Esophagus muscularis mucosa (tissue), 4 donors: ENCODE measurements around the gene CRACR2B. TPM values are rescaled to one million over a fixed set of nuclear protein-coding genes. Genes with fewer than 3 reads are reported as not detected.

ENCODE experiments used
- DNase-seq: peaks from one replicate; pipeline ENCODE4 v3.0.0-alpha.2; 2017; ENCODE audit errors: extremely low spot score
- H3K27ac ChIP-seq, 4 donors: fragments of 200-600 bp; sonication (generic); replicated peaks in 1 of 4; 1 replicate in 3 of 4; 2 replicates in 1 of 4; pipeline ENCODE4 v1.5.1; 2016 to 2019; ENCODE audit warnings: mild to moderate bottlenecking in 1 of 4
- H3K27me3 ChIP-seq, 4 donors: fragments of 200-600 bp; sonication (generic); one replicate each; pipeline versions ENCODE4 v1.5.1 to v1.6.0; 2016 to 2019
- H3K36me3 ChIP-seq, 4 donors: fragments of 200-600 bp; sonication (generic); one replicate each; pipeline ENCODE4 v1.5.1; 2016 to 2019
- H3K4me1 ChIP-seq, 4 donors: fragments of 200-600 bp; sonication (generic); one replicate each; pipeline ENCODE4 v1.5.1; 2016 to 2019
- H3K4me3 ChIP-seq, 4 donors: fragments of 200-600 bp; sonication (generic); 1 replicate in 2 of 4; 2 replicates in 2 of 4; pipeline ENCODE4 v1.5.1; 2016 to 2019; ENCODE audit warnings: mild to moderate bottlenecking in 4 of 4, moderate library complexity in 1 of 4
- H3K9me3 ChIP-seq, 4 donors: fragments of 200-600 bp; sonication (generic); 1 replicate in 3 of 4; 2 replicates in 1 of 4; pipeline ENCODE4 v1.5.1; 2016 to 2019
- EP300 ChIP-seq: sonication (generic); formaldehyde crosslinking; IDR thresholded peaks from one replicate; pipeline ENCODE4 v1.6.1; 2017; ENCODE audit warnings: antibody characterized with exemption
- POLR2A ChIP-seq: fragments of 450-650 bp; IDR thresholded peaks from one replicate; pipeline ENCODE4 v1.6.1; 2017; ENCODE audit warnings: antibody characterized with exemption, moderate library complexity, mild to moderate bottlenecking, low read depth
- POLR2AphosphoS5 ChIP-seq, 2 donors: sonication (generic); formaldehyde crosslinking; IDR thresholded peaks; one replicate each; pipeline ENCODE4 v1.6.1; 2017; ENCODE audit warnings: antibody characterized with exemption in 2 of 2
- WGBS: methylation state at CpG from one replicate; pipeline ENCODE4 v1.1.5; 2018; 5-methylcytosine and 5-hydroxymethylcytosine counted together
- intact Hi-C: fragments of 100-400 bp; cut with DNase I; formaldehyde crosslinking; loops from one replicate; pipeline ENCODE4 v1.15.1; 2023
- total RNA-seq, 4 donors: library from RNA; depleted of rRNA; stranded (reverse); fragments of >200 nt; gene quantifications; one replicate each; pipeline versions ENCODE4 v1.1.0 to v1.2.1, GENCODE V29; 2016
- TF ChIP-seq, protein P1 (sequence below), 3 experiments: fragments of 200-600 bp in 2 of 3; fragments of 450-650 bp in 1 of 3; sonication (generic) in 2 of 3; IDR thresholded peaks; one replicate each; pipeline ENCODE4 v1.5.1; 2017 to 2019; ENCODE audit warnings: antibody characterized with exemption in 3 of 3, mild to moderate bottlenecking in 2 of 3, moderate library complexity in 1 of 3

The CRACR2B gene
- total RNA-seq, 4 donors from 2014 or later, result 5.3 to 8.4 (median 7.0) TPM

DNA sequence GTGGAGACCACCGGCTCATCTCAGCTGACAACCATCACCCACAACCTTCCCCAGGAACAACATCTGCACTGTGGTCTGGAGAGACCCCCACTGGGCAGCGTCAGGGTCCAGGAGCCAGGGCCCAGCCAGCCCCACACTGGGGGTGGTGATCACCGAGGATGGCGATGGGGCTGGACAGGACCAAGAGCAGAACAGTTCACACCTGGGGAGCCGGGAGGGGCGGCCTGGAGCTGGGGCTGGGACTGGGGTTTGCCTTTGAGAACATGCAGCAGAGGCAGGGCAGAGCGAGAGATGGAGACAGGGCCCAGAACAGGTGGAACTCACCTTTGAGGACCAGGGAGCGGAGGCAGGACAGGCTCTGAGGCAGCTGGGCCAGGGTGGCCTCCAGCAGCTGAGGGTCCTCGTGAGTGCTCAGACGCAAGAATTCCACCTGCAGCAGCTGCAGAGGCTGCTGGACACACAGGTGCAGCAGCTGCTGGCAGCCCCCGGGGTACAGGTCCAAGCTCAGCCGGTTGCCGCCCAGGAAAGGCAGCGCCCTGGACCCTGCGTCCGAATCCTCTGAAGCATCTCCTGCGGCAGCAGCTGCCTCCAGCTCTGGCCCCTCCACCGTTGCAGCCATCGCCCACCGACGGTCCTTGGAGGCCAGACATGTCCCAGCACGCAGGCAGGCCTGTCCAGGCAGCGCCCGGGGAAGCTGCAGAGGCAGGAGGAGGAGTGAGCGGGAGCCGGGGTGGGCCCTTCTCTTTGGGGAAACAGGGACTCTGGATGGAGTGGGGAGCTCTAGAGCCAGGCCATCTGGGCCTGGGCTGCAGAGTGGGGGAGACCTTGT is 23.7 kb upstream of the CRACR2B start:
- peaks cover 14 to 43% (median 39%) of the 10 kb centered on the region in 4 donors for H3K36me3 ChIP-seq
- intact Hi-C loops, result no loop called here
- peak overlapping the region; percentile 63 to 75 (median 68) for H3K4me3 ChIP-seq
- peaks cover 31 to 44% (median 38%) of the 10 kb centered on the region in 4 donors for H3K4me1 ChIP-seq
- no peaks in the 10 kb centered on the region for H3K27me3 ChIP-seq
- no peak for DNase-seq
- 44% methylated on average over 10 of the region's 26 CpGs for WGBS
- TF ChIP-seq EP300, result no peak
- TF ChIP-seq POLR2AphosphoS5 (IDR thresholded peaks at IDR 0.05), result no peak
- no peak for TF ChIP-seq POLR2A
- TF ChIP-seq, protein P1, sequence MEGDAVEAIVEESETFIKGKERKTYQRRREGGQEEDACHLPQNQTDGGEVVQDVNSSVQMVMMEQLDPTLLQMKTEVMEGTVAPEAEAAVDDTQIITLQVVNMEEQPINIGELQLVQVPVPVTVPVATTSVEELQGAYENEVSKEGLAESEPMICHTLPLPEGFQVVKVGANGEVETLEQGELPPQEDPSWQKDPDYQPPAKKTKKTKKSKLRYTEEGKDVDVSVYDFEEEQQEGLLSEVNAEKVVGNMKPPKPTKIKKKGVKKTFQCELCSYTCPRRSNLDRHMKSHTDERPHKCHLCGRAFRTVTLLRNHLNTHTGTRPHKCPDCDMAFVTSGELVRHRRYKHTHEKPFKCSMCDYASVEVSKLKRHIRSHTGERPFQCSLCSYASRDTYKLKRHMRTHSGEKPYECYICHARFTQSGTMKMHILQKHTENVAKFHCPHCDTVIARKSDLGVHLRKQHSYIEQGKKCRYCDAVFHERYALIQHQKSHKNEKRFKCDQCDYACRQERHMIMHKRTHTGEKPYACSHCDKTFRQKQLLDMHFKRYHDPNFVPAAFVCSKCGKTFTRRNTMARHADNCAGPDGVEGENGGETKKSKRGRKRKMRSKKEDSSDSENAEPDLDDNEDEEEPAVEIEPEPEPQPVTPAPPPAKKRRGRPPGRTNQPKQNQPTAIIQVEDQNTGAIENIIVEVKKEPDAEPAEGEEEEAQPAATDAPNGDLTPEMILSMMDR (IDR thresholded peaks at IDR 0.05), result no peak
- no peaks in the 10 kb centered on the region for H3K9me3 ChIP-seq
- H3K27ac ChIP-seq, result peak overlapping the region in 2 of 4 donors; percentile 95

DNA sequence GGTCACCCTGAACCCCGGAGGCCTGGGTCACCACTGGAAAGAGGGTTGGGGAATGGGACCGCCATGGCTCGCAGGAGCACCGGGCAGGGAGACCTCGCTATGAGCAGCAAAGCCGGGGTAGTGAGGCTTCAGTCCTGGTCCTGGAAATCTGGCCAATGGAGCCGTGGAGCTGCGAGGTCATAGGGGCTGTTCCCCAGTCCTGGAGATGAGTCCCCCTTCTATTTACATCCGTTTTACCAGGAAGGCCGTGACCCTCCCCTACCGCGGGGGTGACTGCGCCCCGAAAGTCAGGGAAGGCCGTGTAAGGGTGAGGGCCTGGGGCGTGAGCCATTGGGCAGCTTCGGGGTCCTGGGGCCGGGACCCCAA is 23.1 kb upstream of the CRACR2B start:
- H3K4me1 ChIP-seq, result peaks cover 31 to 46% (median 38%) of the 10 kb centered on the region in 4 donors
- no peak for TF ChIP-seq EP300
- no peak for TF ChIP-seq POLR2A
- no peak for TF ChIP-seq POLR2AphosphoS5 (IDR thresholded peaks at IDR 0.05)
- TF ChIP-seq, protein P1 (IDR thresholded peaks at IDR 0.05), result no peak
- H3K4me3 ChIP-seq, result peak overlapping the region; percentile 63 to 75 (median 68)
- DNase-seq, result no peak
- peak overlapping the region; percentile 84 to 95 (median 92) for H3K27ac ChIP-seq
- H3K36me3 ChIP-seq, result peaks cover 8 to 37% (median 34%) of the 10 kb centered on the region in 4 donors
- no peaks in the 10 kb centered on the region for H3K9me3 ChIP-seq
- H3K27me3 ChIP-seq, result no peaks in the 10 kb centered on the region
- intact Hi-C loops, result no loop called here
- 0% methylated on average over 2 of the region's 18 CpGs for whole genome bisulfite sequencing

DNA sequence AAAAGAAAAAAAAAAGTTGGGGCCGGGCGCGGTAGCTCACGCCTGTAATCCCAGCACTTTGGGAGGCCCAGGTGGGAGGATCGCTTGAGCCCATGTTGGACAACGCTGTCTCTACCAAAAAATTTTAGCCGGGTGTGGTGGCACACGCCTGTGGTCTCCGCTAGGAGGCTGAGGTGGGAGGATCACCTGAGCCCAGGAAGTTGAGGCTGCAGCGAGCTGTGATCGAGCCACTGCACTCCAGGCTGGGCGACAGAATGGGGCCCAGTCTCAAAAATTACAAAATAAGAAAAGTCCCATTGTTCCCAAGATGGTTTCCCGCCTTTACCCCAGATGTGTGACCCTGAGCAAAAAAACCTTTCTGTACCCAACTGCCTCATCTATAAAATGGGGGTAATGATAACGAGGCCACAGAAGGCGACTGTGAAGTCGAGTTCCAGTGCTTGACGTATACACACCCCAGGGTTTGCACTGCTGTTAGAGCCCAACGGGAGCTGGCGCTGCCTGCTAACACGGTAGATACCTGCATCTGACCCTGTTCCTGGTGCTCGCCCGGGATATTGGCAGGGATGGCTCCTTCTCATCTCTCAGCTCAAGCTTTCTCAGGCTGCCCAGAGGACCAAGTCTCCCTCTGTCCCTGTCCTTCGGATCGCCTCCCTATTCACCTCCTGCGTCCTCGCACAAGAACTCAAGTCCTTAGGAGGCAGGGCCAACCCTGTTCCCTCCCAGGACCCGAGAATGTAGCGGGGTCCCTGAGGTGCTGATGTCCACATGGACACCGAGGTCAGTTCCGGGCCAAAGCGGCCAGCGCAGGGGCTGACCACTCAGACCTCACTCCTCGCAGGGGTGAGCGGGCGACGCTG is 19.1 kb upstream of the CRACR2B start:
- H3K27ac ChIP-seq, result peak overlapping the region; percentile 89 to 99 (median 96)
- peaks cover 44 to 66% (median 59%) of the 10 kb centered on the region in 4 donors for H3K4me1 ChIP-seq
- peak overlapping the region; percentile 87 to 98 (median 90) for H3K4me3 ChIP-seq
- H3K27me3 ChIP-seq, result no peaks in the 10 kb centered on the region
- TF ChIP-seq POLR2A (no peak), POLR2AphosphoS5 (IDR thresholded peaks at IDR 0.05) (no peak), EP300 (no peak)
- TF ChIP-seq, protein P1 (IDR thresholded peaks at IDR 0.05), result no peak
- H3K9me3 ChIP-seq, result no peaks in the 10 kb centered on the region
- DNase-seq, result no peak
- 74% methylated on average over 17 of the region's 36 CpGs for WGBS
- intact Hi-C loops, result no loop called here
- H3K36me3 ChIP-seq, result peaks cover 24 to 27% (median 26%) of the 10 kb centered on the region in 4 donors

DNA sequence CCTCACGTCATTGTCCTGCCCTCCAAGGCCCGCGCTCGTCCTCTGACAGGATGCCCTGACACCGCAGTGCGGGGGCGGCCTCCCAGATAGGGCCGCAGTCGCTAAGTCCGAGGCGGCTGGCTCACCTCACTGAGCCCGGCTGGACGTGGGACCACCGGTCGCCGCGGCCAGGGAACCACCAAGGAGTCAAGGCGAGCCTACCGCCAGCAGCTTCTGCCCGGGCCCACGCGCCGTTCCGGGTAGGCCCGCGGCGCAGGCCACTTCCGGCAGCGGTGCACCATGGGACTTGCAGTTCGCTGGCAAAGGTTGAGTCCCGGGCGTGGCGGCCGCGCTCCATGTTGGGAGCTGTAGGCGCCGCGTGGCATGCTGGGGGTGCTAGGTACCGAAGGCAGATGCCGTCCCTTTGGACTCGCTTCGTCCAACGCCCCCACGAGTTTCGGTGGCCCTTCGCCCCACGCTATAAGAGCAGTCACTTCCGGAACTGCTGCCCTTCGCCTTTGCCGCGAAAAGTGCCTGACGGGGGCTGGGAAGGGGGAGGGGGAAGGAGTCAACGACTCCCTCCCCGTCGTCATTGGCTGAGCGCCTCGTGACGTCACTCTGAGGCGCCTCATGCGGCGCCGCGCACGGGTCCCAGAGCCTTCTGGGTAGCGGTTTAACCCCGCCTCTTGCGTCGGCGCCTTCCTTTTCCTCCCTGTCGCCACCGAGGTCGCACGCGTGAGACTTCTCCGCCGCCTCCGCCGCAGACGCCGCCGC is 18.3 kb upstream of the CRACR2B start, which contains the start of gene RPLP2:
Gene RPLP2 (plus strand): TSS at position 681 of the 753 bp plus-strand sequence. CDS start 268 bp downstream, outside the sequence.
- WGBS, result 0% methylated on average over 23 of the region's 81 CpGs

More for the DNA sequence above, 18.3 kb upstream of the CRACR2B start, which contains the start of gene RPLP2:
- Histone ChIP-seq H3K9me3 (no peaks in the 10 kb centered on the region), H3K36me3 (peaks cover 24 to 35% (median 33%) of the 10 kb centered on the region in 4 donors), H3K4me1 (peaks cover 35 to 57% (median 51%) of the 10 kb centered on the region in 4 donors), H3K27me3 (no peaks in the 10 kb centered on the region), H3K4me3 (peak within 1 kb of the TSS; percentile 87 to 98 (median 90)), H3K27ac (peak within 1 kb of the TSS; percentile 89 to 99 (median 96))
- peak; percentile 93 for TF ChIP-seq POLR2A
- TF ChIP-seq, protein P1 (IDR thresholded peaks at IDR 0.05), result no peak
- TF ChIP-seq EP300, result no peak
- peak; percentile 96 for TF ChIP-seq POLR2AphosphoS5 (IDR thresholded peaks at IDR 0.05)
- intact Hi-C loops, result no loop called here
- peak; percentile 100 for DNase-seq
